DND-41 (cell line): Measurements from ENCODE around the gene LPGAT1.

Experiments
- CTCF ChIP-seq: IDR thresholded peaks from 2 replicates; pipeline ENCODE4 v1.5.1; 2012; ENCODE audit warnings: borderline replicate concordance, low read length, moderate library complexity, mild to moderate bottlenecking; ENCODE audit not compliant: poor library complexity, severe bottlenecking; ENCODE audit errors: extremely low read depth
- EZH2 ChIP-seq: IDR thresholded peaks from 3 replicates; pipeline ENCODE4 v1.6.1; 2012; ENCODE audit warnings: borderline replicate concordance, low read depth, mild to moderate bottlenecking, moderate library complexity, low read length, inconsistent platforms; ENCODE audit not compliant: severe bottlenecking

GRCh38 chr1:211811848-211812247, 18.7 kb downstream of the LPGAT1 start:
- TF ChIP-seq EZH2 (no peak), CTCF (no peak)
